Measurements from ENCODE around the gene CX3CR1.

The CX3CR1 gene

DNA sequence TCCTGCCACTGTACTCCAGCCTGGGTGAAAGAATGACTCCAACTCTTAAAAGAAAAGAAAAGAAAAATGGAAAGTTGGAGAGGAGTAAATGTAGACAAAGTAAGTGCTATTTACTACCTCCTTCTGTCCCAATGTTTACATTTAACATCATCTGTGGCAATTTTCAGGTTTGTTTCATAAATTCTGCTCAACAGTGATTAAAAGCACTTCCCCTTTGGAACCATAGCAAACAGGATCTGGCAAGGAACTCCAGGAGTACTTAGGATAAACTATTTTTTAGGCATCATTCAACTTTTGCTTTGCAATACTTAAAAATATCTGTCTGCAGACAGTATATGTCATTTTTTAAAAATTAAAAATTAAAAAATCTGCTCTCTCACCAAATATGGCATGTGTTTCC lies 5.5 kb upstream of the CX3CR1 start:
- Mint-ChIP-seq H3K27me3 (no peaks in the 10 kb centered on the region), H3K27ac (peak overlapping the region; percentile 38)
- ATAC-seq (replicated peaks) = no peak

DNA sequence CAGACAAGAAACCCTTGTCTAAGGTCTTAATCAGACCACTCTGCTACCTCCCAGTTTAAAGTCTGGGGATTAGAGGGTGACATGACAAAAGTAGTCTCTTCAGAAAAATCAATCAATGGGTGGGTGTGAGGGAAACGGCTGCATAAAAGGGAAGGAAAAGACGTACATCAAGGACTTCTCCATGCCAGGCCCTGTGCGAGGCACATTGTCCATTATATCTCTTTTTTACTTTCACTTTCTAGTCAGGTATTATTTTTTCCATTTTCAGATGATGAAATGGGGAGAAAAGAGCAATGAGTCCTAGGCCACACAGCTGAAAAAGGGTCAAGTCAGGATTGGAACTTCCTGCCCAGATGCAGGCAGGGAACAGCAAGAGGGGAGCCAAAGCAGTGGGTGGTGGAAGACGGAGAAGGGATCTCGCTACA lies 4.6 kb upstream of the CX3CR1 start:
- no peak for ATAC-seq (replicated peaks)
- Mint-ChIP-seq H3K27ac (peak overlapping the region; percentile 82), H3K4me3 (peak overlapping the region; percentile 27 to 31), H3K36me3 (peaks cover 0 to 3% of the 10 kb centered on the region in 2 donors), H3K9me3 (no peaks in the 10 kb centered on the region), H3K27me3 (no peaks in the 10 kb centered on the region), H3K4me1 (peaks cover 40 to 67% of the 10 kb centered on the region in 2 donors)
- no peak for DNase-seq

More for the DNA sequence above, 5.5 kb upstream of the CX3CR1 start:
- Mint-ChIP-seq H3K4me3 (no peak overlapping the region), H3K4me1 (peaks cover 39 to 69% of the 10 kb centered on the region in 2 donors), H3K9me3 (no peaks in the 10 kb centered on the region), H3K36me3 (peaks cover 0 to 3% of the 10 kb centered on the region in 2 donors)
- DNase-seq = no peak

DNA sequence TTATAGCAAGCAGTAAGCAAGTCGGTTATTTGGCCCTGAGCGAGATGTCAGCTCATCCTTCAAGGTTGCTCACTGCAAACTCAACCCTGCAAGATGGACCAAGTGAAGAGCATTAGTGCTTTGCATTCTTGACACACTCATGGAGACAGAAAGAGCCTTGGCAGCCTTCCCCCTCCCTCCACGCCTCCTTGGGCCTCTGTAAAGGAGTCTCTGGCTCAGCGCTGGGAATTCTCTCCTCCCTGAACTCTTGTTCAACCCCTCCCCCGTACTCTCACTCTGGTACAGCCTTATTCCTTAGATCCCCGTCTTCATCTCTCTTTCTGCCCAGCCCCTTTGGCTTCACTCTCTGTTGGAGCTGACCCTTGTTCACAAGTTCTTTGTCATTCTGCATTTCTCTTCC lies 2.2 kb upstream of the CX3CR1 start:
- Mint-ChIP-seq H3K27ac (peak overlapping the region; percentile 47), H3K4me3 (no peak overlapping the region), H3K36me3 (peaks cover 0 to 3% of the 10 kb centered on the region in 2 donors), H3K9me3 (no peaks in the 10 kb centered on the region), H3K4me1 (peaks cover 32 to 64% of the 10 kb centered on the region in 2 donors), H3K27me3 (no peaks in the 10 kb centered on the region)
- no peak for DNase-seq
- no peak for ATAC-seq (replicated peaks)

DNA sequence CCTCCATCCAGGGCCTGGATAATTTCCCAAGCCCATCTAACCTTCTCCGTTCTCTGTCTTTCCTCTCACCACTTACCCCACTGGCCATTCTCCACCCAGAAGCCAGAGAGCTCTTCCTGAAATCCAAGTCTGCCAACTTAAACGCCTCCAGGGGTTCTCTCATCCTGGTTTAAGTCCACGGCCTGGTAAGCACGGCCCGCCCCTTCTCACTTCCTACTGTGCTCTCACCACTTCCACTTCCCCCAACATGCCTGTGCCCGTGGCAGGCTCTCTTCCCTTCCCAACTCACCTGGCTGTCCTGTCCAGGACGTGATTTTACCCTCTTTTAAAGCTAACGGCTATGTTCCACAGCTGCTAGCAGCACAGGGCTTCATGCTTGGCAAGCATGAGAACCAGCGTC lies 1.7 kb upstream of the CX3CR1 start:
- DNase-seq (no peak), ATAC-seq (replicated peaks) (peak; percentile 39 to 58)
- Mint-ChIP-seq H3K9me3 (no peaks in the 10 kb centered on the region), H3K27me3 (no peaks in the 10 kb centered on the region), H3K27ac (peak overlapping the region; percentile 72), H3K4me1 (peaks cover 35 to 68% of the 10 kb centered on the region in 2 donors), H3K36me3 (peaks cover 0 to 3% of the 10 kb centered on the region in 2 donors), H3K4me3 (peak overlapping the region; percentile 36 to 60)

DNA sequence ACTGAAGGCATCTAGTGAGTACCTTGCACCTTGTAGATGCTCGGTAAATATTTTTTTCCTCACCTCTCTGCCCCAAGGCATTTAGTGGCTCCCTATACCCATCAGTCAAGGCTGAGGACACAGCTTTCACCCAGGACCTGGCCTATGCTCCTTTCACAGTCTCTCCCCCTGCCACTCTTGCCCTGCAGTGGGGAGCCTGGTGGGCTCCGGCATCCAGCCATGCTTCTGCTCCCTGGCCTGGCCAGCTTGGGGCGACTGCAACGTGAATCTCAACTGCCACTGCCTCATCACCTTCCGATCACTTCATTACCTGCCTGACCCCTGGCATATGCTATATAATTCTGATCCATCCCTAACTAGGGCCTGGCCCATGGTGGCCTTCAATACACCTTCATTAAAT lies 735 bp upstream of the CX3CR1 start:
- H3K27me3 Mint-ChIP-seq = no peaks in the 10 kb centered on the region
- ATAC-seq (replicated peaks) = no peak
- H3K9me3 Mint-ChIP-seq = no peaks in the 10 kb centered on the region
- peak overlapping the region in 1 of 2 donors; percentile 10 for H3K4me3 Mint-ChIP-seq
- H3K27ac Mint-ChIP-seq = no peak overlapping the region
- no peak for DNase-seq
- peaks cover 0 to 3% of the 10 kb centered on the region in 2 donors for H3K36me3 Mint-ChIP-seq
- H3K4me1 Mint-ChIP-seq = peaks cover 36 to 65% of the 10 kb centered on the region in 2 donors

DNA sequence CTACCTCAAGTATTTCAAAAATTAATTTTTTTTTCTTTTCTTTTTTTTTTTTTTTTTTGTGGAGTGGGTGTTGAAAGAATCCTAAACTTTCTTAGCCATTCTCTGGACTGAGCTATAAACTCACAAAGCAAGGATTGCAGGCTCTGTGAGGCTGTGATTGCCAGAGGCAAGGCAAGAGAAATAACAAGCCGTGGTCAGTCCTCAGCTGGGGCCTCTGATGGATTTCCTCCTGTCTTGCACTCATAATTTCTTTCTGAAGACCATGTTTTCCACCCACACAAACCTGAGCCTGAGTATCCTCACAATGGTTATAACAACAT lies 1.3 kb downstream of the CX3CR1 start:
- peaks cover 0 to 3% of the 10 kb centered on the region in 2 donors for H3K36me3 Mint-ChIP-seq
- no peak for ATAC-seq (replicated peaks)
- peaks cover 30 to 58% of the 10 kb centered on the region in 2 donors for H3K4me1 Mint-ChIP-seq
- no peaks in the 10 kb centered on the region for H3K27me3 Mint-ChIP-seq
- no peak overlapping the region for H3K27ac Mint-ChIP-seq
- H3K9me3 Mint-ChIP-seq = no peaks in the 10 kb centered on the region
- no peak for DNase-seq
- no peak overlapping the region for H3K4me3 Mint-ChIP-seq

DNA sequence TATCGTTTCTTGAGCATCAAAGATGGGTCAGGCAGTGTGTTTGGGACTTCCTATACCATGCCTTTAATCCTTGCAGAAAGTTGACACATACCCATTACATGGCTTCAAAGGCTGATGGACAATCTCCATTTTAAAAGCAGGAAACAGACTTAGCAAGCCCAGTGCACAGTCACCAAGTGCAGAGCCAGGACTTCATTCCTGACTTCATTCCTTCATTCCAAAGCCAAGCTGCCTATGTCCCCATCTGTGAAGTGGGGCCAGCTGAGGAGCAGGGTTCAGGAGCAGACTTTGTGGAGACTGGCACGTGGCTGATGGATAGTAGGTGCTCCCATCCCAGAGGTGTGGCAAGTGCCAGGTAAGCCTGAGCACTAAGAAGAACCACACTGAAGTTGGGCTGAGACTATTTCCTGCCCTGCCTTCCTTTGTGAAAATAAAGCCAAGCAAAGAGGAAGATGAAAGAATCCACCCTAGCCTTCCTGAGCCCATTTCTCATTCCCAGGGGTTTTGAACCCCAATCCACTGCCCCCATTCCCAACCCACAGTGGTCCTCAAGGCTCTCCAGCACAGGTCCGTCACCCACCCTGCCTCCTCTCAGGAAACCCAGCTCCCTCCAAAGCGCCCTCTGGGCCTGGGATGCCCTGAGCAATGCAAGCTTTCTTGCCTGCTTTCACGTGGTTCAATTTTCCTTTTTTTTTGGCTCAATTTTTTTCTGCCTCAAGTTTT lies 1.8 kb downstream of the CX3CR1 start:
- Mint-ChIP-seq H3K36me3 (peaks cover 0 to 3% of the 10 kb centered on the region in 2 donors), H3K9me3 (no peaks in the 10 kb centered on the region), H3K27ac (no peak overlapping the region), H3K4me3 (no peak overlapping the region), H3K4me1 (peaks cover 30 to 59% of the 10 kb centered on the region in 2 donors), H3K27me3 (no peaks in the 10 kb centered on the region)
- ATAC-seq (replicated peaks) (no peak), DNase-seq (no peak)

- Mint-ChIP-seq H3K27me3 (no peaks in the 10 kb centered on the region), H3K9me3 (no peaks in the 10 kb centered on the region), H3K36me3 (peaks cover 0 to 3% of the 10 kb centered on the region in 2 donors), H3K4me1 (peaks cover 32 to 59% of the 10 kb centered on the region in 2 donors), H3K27ac (no peak overlapping the region), H3K4me3 (no peak overlapping the region)
- ATAC-seq (replicated peaks) (no peak), DNase-seq (no peak)
Measured at GRCh38 chr3:39276746-39277145, 3.1 kb downstream of the CX3CR1 start.

GRCh38 chr3:39275963-39276593 lies 3.8 kb downstream of the CX3CR1 start:
- H3K27ac Mint-ChIP-seq = no peak overlapping the region
- no peaks in the 10 kb centered on the region for H3K9me3 Mint-ChIP-seq
- no peaks in the 10 kb centered on the region for H3K36me3 Mint-ChIP-seq
- DNase-seq (no peak), ATAC-seq (replicated peaks) (no peak)
- H3K27me3 Mint-ChIP-seq = no peaks in the 10 kb centered on the region
- peaks cover 30 to 59% of the 10 kb centered on the region in 2 donors for H3K4me1 Mint-ChIP-seq
- no peak overlapping the region for H3K4me3 Mint-ChIP-seq

DNA sequence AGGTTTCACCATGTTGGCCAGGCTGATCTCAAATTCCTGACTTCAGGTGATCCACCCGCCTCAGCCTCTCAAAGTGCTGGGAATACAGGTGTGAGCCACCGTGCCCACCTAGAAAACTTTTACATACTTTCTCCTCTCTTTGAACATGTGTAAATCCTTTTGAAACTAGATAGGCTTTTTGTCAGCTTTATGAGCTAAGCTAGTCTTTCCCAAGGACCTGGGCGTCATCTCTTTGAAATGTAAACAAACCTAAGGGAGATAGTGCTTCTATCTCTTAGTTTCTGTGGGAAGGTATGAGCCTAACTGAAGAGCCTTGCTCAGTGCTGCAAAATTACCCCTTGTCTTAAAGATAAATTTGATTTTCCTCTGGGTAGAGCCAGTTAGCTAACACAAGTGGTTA lies 4.8 kb downstream of the CX3CR1 start:
- Mint-ChIP-seq H3K36me3 (no peaks in the 10 kb centered on the region), H3K9me3 (no peaks in the 10 kb centered on the region), H3K4me1 (peaks cover 26 to 54% of the 10 kb centered on the region in 2 donors), H3K27me3 (no peaks in the 10 kb centered on the region), H3K27ac (no peak overlapping the region), H3K4me3 (no peak overlapping the region)
- DNase-seq (no peak), ATAC-seq (replicated peaks) (no peak)

DNA sequence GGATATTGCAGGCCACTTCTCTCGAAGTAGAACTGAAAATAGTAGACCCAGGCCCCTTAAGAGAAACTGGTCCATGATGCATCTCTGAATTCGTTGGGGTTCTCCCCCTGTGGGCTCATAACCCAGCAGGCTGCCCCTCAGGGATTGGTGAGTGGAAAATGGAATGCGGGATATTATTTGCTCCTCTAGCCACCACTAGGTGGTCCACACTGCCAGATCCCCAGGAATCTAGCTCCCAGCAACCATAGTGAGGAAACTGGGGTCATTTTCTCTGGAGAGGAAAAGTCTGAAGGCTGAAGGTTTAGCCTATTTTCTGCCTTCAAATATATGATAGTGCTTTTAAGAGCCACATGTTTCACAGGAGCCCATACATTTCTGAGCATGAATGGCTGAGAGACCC lies 6.7 kb downstream of the CX3CR1 start:
- Mint-ChIP-seq H3K9me3 (no peaks in the 10 kb centered on the region), H3K27me3 (no peaks in the 10 kb centered on the region), H3K4me3 (no peak overlapping the region), H3K27ac (peak overlapping the region; percentile 51), H3K36me3 (no peaks in the 10 kb centered on the region), H3K4me1 (peaks cover 23 to 49% of the 10 kb centered on the region in 2 donors)
- DNase-seq (no peak), ATAC-seq (replicated peaks) (no peak)

- Mint-ChIP-seq H3K27me3 (no peaks in the 10 kb centered on the region), H3K36me3 (no peaks in the 10 kb centered on the region), H3K4me3 (no peak overlapping the region), H3K9me3 (no peaks in the 10 kb centered on the region), H3K4me1 (peaks cover 32 to 57% of the 10 kb centered on the region in 2 donors), H3K27ac (no peak overlapping the region)
- DNase-seq = no peak
- peak; percentile 53 to 57 for ATAC-seq (replicated peaks)
Measured at GRCh38 chr3:39272191-39272590, 7.6 kb downstream of the CX3CR1 start.

DNA sequence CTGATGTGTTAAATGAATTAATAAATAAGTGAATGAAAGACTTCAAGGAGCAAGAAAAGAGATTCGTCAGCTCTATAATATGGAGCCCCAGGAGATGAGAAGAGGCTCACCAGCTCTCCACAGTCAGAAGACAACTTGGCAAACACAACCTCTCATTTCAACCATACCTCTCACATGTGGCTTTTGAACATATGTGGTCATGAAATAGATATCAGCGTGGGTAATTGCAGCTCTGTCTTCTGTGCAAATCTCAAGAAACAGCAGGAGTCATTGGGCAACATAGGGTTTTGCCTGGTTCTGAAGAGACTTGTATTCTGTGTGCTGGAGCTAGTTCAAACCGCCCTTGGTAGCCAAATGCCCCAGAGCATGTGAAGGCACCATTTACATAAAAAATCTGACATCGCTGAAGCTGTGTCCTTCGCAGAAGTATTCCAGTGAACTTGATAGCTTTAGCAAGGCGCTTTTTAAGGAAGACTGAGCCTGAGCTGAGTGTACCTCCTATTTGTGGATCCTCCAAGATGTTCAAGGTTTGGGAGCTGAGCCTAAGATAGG lies 8.4 kb downstream of the CX3CR1 start:
- Mint-ChIP-seq H3K4me3 (no peak overlapping the region), H3K9me3 (no peaks in the 10 kb centered on the region), H3K27me3 (no peaks in the 10 kb centered on the region), H3K36me3 (no peaks in the 10 kb centered on the region), H3K27ac (no peak overlapping the region), H3K4me1 (peaks cover 30 to 55% of the 10 kb centered on the region in 2 donors)
- DNase-seq (no peak), ATAC-seq (replicated peaks) (no peak)

DNA sequence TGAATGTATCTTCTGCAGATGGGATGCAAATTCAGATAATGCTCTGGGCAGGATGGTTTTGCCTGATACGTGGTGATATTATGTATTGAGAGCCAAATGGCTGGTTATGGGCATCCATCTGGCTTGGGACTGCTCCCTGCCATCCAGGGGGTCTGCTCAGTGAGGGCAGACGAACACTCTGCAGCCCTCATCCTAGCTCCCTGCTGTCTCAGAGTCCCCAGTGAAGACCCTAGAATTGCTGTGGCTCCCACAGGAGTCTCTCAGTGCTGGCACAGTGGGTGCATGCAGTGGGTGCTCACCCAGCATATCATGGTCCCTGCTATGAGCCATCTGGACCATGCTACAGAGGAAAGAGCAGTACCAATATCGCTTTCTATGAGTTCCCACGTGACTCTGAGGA lies 10.3 kb downstream of the CX3CR1 start:
- ATAC-seq (replicated peaks) = no peak
- H3K27ac Mint-ChIP-seq = no peak overlapping the region

GRCh38 chr3:39268549-39268900 lies 11.3 kb downstream of the CX3CR1 start:
- no peak for DNase-seq
- peaks cover 38 to 70% of the 10 kb centered on the region in 2 donors for H3K4me1 Mint-ChIP-seq
- H3K4me3 Mint-ChIP-seq = no peak overlapping the region

More for the DNA sequence above, 10.3 kb downstream of the CX3CR1 start:
- DNase-seq = no peak
- H3K4me1 Mint-ChIP-seq = peaks cover 31 to 65% of the 10 kb centered on the region in 2 donors
- H3K27me3 Mint-ChIP-seq = no peaks in the 10 kb centered on the region
- peaks cover 0 to 5% of the 10 kb centered on the region in 2 donors for H3K36me3 Mint-ChIP-seq
- no peak overlapping the region for H3K4me3 Mint-ChIP-seq
- H3K9me3 Mint-ChIP-seq = no peaks in the 10 kb centered on the region

More at GRCh38 chr3:39268549-39268900, 11.3 kb downstream of the CX3CR1 start:
- ATAC-seq (replicated peaks) = no peak
- H3K27me3 Mint-ChIP-seq = no peaks in the 10 kb centered on the region
- H3K9me3 Mint-ChIP-seq = no peaks in the 10 kb centered on the region
- peaks cover 0 to 5% of the 10 kb centered on the region in 2 donors for H3K36me3 Mint-ChIP-seq
- H3K27ac Mint-ChIP-seq = peak overlapping the region; percentile 56
